ENCODE data around the gene ARFRP1.

ARFRP1 gene

GRCh38 chr20:63701329-63702035, 6.3 kb downstream of the ARFRP1 start:
- no peak for DNase-seq

- DNase-seq: no peak
Observed at GRCh38 chr20:63701051-63701328, 6.8 kb downstream of the ARFRP1 start.

GRCh38 chr20:63700199-63701050, 7.4 kb downstream of the ARFRP1 start:
- no peak for DNase-seq

- no peak for DNase-seq
Observed at GRCh38 chr20:63699466-63700198, 8.1 kb downstream of the ARFRP1 start.

GRCh38 chr20:63698739-63699465, 8.9 kb downstream of the ARFRP1 start:
- no peak for DNase-seq

- DNase-seq: no peak
Observed at GRCh38 chr20:63697868-63698545, 9.8 kb downstream of the ARFRP1 start.

GRCh38 chr20:63697357-63697867, 10.4 kb downstream of the ARFRP1 start:
- no peak for DNase-seq

- DNase-seq: no peak
Observed at GRCh38 chr20:63696628-63697356, 11.0 kb downstream of the ARFRP1 start, which contains the start of gene TNFRSF6B. Gene TNFRSF6B (plus strand): TSS chr20:63696652. CDS start chr20:63696768, 116 bp downstream.

GRCh38 chr20:63696306-63696627, 11.5 kb downstream of the ARFRP1 start:
- no peak for DNase-seq

GRCh38 chr20:63695424-63696305, 12.1 kb downstream of the ARFRP1 start:
- no peak for DNase-seq

- no peak for DNase-seq
Observed at GRCh38 chr20:63694584-63695423, 13.0 kb downstream of the ARFRP1 start.

GRCh38 chr20:63693733-63694583, 13.8 kb downstream of the ARFRP1 start:
- no peak for DNase-seq

GRCh38 chr20:63693083-63693732, 14.6 kb downstream of the ARFRP1 start:
- no peak for DNase-seq

GRCh38 chr20:63692436-63693082, 15.2 kb downstream of the ARFRP1 start:
- no peak for DNase-seq

GRCh38 chr20:63691711-63692435, 15.9 kb downstream of the ARFRP1 start:
- DNase-seq: no peak

GRCh38 chr20:63690898-63691710, 16.7 kb downstream of the ARFRP1 start:
- DNase-seq: no peak

Measured in DMS 273 treated with DMSO at 0.1 percent for 48 hours (cell line).